HepG2 (cell line): Measurements from ENCODE around the gene OMA1. TPM values are rescaled to one million over a fixed set of nuclear protein-coding genes. Genes with fewer than 3 reads are reported as not detected.

ENCODE experiments used
- CENPX ChIP-seq: sonication (generic); formaldehyde crosslinking; IDR thresholded peaks from 2 replicates; pipeline ENCODE4 v1.9.0; 2021; ENCODE audit warnings: mild to moderate bottlenecking, missing genetic modification reagents, moderate library complexity
- CHCHD3 ChIP-seq: sonication (generic); formaldehyde crosslinking; IDR thresholded peaks from 2 replicates; pipeline ENCODE4 v1.8.0; 2022; ENCODE audit warnings: mild to moderate bottlenecking, missing genetic modification reagents, moderate library complexity
- ELF1 ChIP-seq: sonication (generic); formaldehyde crosslinking; IDR thresholded peaks from 2 replicates; pipeline ENCODE4 v1.4.0; 2020; ENCODE audit warnings: missing genetic modification reagents
- ETV6 ChIP-seq: sonication (generic); formaldehyde crosslinking; conservative IDR thresholded peaks from 2 replicates; pipeline ENCODE4 v1.4.0; 2020; ENCODE audit warnings: missing genetic modification reagents
- HIVEP1 ChIP-seq: sonication (generic); formaldehyde crosslinking; IDR thresholded peaks from 2 replicates; pipeline ENCODE4 v1.4.0; 2020; ENCODE audit warnings: mild to moderate bottlenecking, missing genetic modification reagents
- MXD4 ChIP-seq: IDR thresholded peaks from 2 replicates; pipeline ENCODE4 v1.6.1; 2016; ENCODE audit warnings: mild to moderate bottlenecking, missing biosample characterization, missing genetic modification reagents
- NR3C1 ChIP-seq: sonication (generic); formaldehyde crosslinking; IDR thresholded peaks from 2 replicates; pipeline ENCODE4 v1.4.0; 2020; ENCODE audit warnings: missing genetic modification reagents
- PBX2 ChIP-seq: IDR thresholded peaks from 2 replicates; pipeline ENCODE4 v1.6.1; 2016; ENCODE audit warnings: control low read depth
- POLR2AphosphoS2 ChIP-seq: IDR thresholded peaks from 2 replicates; pipeline ENCODE4 v1.6.1; 2011; ENCODE audit warnings: low read depth, low read length, improper control_type of control experiment
- STAG1 ChIP-seq: sonication (generic); formaldehyde crosslinking; IDR thresholded peaks from 2 replicates; pipeline ENCODE4 v1.4.0; 2020; ENCODE audit warnings: missing genetic modification reagents
- THRA ChIP-seq: sonication (generic); formaldehyde crosslinking; IDR thresholded peaks from 2 replicates; pipeline ENCODE4 v1.4.0; 2020; ENCODE audit warnings: missing genetic modification reagents, borderline replicate concordance
- ZFP41 ChIP-seq: sonication (generic); formaldehyde crosslinking; IDR thresholded peaks from 2 replicates; pipeline ENCODE4 v1.4.0; 2020; ENCODE audit warnings: mild to moderate bottlenecking, missing genetic modification reagents, borderline replicate concordance
- ZNF17 ChIP-seq: sonication (generic); formaldehyde crosslinking; IDR thresholded peaks from 2 replicates; pipeline ENCODE4 v1.5.0; 2020; ENCODE audit warnings: mild to moderate bottlenecking, missing genetic modification reagents
- ZNF530 ChIP-seq: sonication (generic); formaldehyde crosslinking; IDR thresholded peaks from 2 replicates; pipeline ENCODE4 v1.5.0; 2020; ENCODE audit warnings: low read depth, mild to moderate bottlenecking, missing genetic modification reagents
- ZNF598 ChIP-seq: sonication (generic); formaldehyde crosslinking; IDR thresholded peaks from 2 replicates; pipeline ENCODE4 v1.5.1; 2020; ENCODE audit warnings: mild to moderate bottlenecking, missing genetic modification reagents, borderline replicate concordance
- polyA plus RNA-seq, 8 experiments: library from polyadenylated mRNA; depleted of rRNA in 3 of 8; stranded (reverse) in 7 of 8; unstranded in 1 of 8; fragments of >200 nt; fragmentation: Illumina TruSeq in 4 of 8; extraction: Trizol in 4 of 8; gene quantifications; 2 replicates each; pipeline versions ENCODE4 v1.2.1 to v1.2.3, GENCODE V29; 2011 to 2016; ENCODE audit warnings: low read depth in 4 of 8, missing spikeins in 1 of 8, mixed read lengths in 1 of 8; ENCODE audit not compliant: insufficient read depth in 1 of 8
- total RNA-seq, 5 experiments: library from RNA; depleted of rRNA; stranded (reverse); fragments of >200 nt; fragmentation: Illumina TruSeq; extraction: Trizol; gene quantifications; 2 replicates each; pipeline ENCODE4 v1.2.3, GENCODE V29; 2016; ENCODE audit warnings: low read depth in 1 of 5
- TF ChIP-seq, protein P1 (sequence below): sonication (generic); formaldehyde crosslinking; IDR thresholded peaks from 2 replicates; pipeline ENCODE4 v1.5.1; 2020; ENCODE audit warnings: mild to moderate bottlenecking, missing genetic modification reagents, moderate library complexity
- TF ChIP-seq, protein P2 (sequence below): sonication (generic); formaldehyde crosslinking; IDR thresholded peaks from 2 replicates; pipeline ENCODE4 v1.4.0; 2020; ENCODE audit warnings: missing genetic modification reagents
- TF ChIP-seq, protein P3 (sequence below): sonication (generic); formaldehyde crosslinking; IDR thresholded peaks from 2 replicates; pipeline ENCODE4 v1.9.0; 2022; ENCODE audit warnings: missing genetic modification reagents, mild to moderate bottlenecking, borderline replicate concordance

The OMA1 gene
- total and polyA plus RNA-seq, 2 of the 13 experiments (the other 11 are each of a cell fraction or from before 2014, with no cell fraction given) = 7.0 to 26.9 TPM

DNA sequence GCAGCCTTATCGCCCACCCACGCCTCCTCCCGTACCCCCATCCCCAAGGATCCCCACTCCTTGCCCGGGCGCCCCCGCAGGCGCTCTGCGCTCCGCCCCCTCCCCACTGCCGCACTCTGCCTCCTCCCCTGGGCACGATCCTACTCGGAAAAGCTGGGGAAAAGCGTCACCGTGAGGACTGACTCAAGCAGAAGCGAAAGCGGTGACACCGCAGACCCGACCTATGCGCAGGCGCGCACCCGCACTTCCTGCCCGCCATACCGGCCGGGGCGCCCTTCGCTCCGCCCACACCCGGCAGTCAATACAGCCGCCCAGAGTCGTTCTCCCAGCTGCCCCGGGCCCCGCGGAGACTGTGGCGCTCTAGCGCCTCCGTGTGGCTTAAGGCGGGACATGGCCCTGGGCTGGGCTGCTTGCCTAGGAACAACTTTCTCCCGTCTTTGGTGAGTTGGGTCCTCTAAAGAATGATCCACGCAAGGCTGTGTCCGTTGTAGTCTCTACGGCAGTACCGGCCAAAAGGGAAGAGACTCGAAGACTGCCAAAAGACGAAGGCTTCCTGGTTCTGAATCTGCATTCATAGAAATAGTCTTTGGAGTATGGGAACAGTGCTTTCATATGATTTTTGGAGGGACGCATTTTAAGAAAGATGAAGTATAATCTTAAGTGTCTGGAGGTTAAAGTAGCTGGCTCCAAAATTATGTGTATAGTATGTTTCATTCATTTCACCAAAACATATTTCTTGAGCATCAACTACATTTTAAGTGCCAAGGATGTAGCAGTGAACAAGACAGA, at the start of gene OMA1 (continued):
- TF ChIP-seq, protein P1, sequence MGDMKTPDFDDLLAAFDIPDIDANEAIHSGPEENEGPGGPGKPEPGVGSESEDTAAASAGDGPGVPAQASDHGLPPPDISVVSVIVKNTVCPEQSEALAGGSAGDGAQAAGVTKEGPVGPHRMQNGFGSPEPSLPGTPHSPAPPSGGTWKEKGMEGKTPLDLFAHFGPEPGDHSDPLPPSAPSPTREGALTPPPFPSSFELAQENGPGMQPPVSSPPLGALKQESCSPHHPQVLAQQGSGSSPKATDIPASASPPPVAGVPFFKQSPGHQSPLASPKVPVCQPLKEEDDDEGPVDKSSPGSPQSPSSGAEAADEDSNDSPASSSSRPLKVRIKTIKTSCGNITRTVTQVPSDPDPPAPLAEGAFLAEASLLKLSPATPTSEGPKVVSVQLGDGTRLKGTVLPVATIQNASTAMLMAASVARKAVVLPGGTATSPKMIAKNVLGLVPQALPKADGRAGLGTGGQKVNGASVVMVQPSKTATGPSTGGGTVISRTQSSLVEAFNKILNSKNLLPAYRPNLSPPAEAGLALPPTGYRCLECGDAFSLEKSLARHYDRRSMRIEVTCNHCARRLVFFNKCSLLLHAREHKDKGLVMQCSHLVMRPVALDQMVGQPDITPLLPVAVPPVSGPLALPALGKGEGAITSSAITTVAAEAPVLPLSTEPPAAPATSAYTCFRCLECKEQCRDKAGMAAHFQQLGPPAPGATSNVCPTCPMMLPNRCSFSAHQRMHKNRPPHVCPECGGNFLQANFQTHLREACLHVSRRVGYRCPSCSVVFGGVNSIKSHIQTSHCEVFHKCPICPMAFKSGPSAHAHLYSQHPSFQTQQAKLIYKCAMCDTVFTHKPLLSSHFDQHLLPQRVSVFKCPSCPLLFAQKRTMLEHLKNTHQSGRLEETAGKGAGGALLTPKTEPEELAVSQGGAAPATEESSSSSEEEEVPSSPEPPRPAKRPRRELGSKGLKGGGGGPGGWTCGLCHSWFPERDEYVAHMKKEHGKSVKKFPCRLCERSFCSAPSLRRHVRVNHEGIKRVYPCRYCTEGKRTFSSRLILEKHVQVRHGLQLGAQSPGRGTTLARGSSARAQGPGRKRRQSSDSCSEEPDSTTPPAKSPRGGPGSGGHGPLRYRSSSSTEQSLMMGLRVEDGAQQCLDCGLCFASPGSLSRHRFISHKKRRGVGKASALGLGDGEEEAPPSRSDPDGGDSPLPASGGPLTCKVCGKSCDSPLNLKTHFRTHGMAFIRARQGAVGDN = peak; percentile 74
- peak; percentile 94 for TF ChIP-seq STAG1 (CRISPR knock-in tag)
- no peak for TF ChIP-seq ZFP41
- TF ChIP-seq, protein P2, sequence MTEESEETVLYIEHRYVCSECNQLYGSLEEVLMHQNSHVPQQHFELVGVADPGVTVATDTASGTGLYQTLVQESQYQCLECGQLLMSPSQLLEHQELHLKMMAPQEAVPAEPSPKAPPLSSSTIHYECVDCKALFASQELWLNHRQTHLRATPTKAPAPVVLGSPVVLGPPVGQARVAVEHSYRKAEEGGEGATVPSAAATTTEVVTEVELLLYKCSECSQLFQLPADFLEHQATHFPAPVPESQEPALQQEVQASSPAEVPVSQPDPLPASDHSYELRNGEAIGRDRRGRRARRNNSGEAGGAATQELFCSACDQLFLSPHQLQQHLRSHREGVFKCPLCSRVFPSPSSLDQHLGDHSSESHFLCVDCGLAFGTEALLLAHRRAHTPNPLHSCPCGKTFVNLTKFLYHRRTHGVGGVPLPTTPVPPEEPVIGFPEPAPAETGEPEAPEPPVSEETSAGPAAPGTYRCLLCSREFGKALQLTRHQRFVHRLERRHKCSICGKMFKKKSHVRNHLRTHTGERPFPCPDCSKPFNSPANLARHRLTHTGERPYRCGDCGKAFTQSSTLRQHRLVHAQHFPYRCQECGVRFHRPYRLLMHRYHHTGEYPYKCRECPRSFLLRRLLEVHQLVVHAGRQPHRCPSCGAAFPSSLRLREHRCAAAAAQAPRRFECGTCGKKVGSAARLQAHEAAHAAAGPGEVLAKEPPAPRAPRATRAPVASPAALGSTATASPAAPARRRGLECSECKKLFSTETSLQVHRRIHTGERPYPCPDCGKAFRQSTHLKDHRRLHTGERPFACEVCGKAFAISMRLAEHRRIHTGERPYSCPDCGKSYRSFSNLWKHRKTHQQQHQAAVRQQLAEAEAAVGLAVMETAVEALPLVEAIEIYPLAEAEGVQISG = peak; percentile 92
- no peak; the same call in 1 of the 2 replicates for TF ChIP-seq ZNF598 (CRISPR knock-in tag)
- 0 out of 2 replicates have a peak, but pooled peaks have one; percentile 43 for TF ChIP-seq POLR2AphosphoS2
- TF ChIP-seq THRA = 0 out of 2 replicates have a peak, but pooled peaks have one; percentile 57
- TF ChIP-seq, protein P3, sequence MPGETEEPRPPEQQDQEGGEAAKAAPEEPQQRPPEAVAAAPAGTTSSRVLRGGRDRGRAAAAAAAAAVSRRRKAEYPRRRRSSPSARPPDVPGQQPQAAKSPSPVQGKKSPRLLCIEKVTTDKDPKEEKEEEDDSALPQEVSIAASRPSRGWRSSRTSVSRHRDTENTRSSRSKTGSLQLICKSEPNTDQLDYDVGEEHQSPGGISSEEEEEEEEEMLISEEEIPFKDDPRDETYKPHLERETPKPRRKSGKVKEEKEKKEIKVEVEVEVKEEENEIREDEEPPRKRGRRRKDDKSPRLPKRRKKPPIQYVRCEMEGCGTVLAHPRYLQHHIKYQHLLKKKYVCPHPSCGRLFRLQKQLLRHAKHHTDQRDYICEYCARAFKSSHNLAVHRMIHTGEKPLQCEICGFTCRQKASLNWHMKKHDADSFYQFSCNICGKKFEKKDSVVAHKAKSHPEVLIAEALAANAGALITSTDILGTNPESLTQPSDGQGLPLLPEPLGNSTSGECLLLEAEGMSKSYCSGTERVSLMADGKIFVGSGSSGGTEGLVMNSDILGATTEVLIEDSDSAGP (CRISPR knock-in tag) = peak; percentile 64; the same call in 1 of the 2 replicates
- no peak for TF ChIP-seq ZNF530 (CRISPR knock-in tag)
- TF ChIP-seq CENPX (CRISPR knock-in tag) = no peak
- no peak for TF ChIP-seq NR3C1 (CRISPR knock-in tag)
- no peak for TF ChIP-seq MXD4 (CRISPR knock-in tag)
- 0 out of 2 replicates have a peak, but pooled peaks have one; percentile 20 for TF ChIP-seq HIVEP1 (CRISPR knock-in tag)
- TF ChIP-seq ELF1 (CRISPR knock-in tag) = peak; percentile 93
- TF ChIP-seq ZNF17 (CRISPR knock-in tag) = no peak
- TF ChIP-seq ETV6 (CRISPR knock-in tag) = no peak
- TF ChIP-seq CHCHD3 (CRISPR knock-in tag) = no peak
- TF ChIP-seq PBX2 = no peak
